Brain microvascular endothelial cell (primary cell): ENCODE measurements around the gene POLD2.
A peak's percentile ranks its signal among the peaks of the same experiment; 100 is the strongest.

Experiments
- DNase-seq: peaks from one replicate; pipeline ENCODE4 v3.0.0-alpha.2; 2020
- H3K27ac ChIP-seq: fragments of 250-450 bp; sonication (Bioruptor Pico); 2 replicates; pipeline ENCODE4 v1.5.1; 2020; ENCODE audit warnings: mild to moderate bottlenecking, moderate library complexity
- H3K27me3 ChIP-seq: fragments of 250-450 bp; sonication (Bioruptor Pico); replicated peaks from 2 replicates; pipeline ENCODE4 v1.5.1; 2020; ENCODE audit warnings: mild to moderate bottlenecking
- H3K36me3 ChIP-seq: fragments of 250-450 bp; sonication (Bioruptor Pico); replicated peaks from 2 replicates; pipeline ENCODE4 v1.5.1; 2020; ENCODE audit warnings: mild to moderate bottlenecking
- H3K4me3 ChIP-seq: 2 replicates; pipeline ENCODE4 v1.5.1; 2011; ENCODE audit warnings: low read depth, mild to moderate bottlenecking, control low read depth, low read length, moderate library complexity
- CTCF ChIP-seq: IDR thresholded peaks from 2 replicates; pipeline ENCODE4 v1.5.1; 2011; ENCODE audit warnings: low read depth, mild to moderate bottlenecking, moderate library complexity, low read length, control low read depth, inconsistent platforms; ENCODE audit errors: missing control alignments
- in situ Hi-C: cut with HindIII; loops from 2 replicates; pipeline ENCODE4 v1.10.0; 2017; ENCODE audit warnings: low sequenced_read_pairs, low pct_ligation_motif_present

The POLD2 gene

GRCh38 chr7:44083796-44084195, 39.6 kb downstream of the POLD2 start:
- Histone ChIP-seq H3K4me3 (no peak overlapping the region), H3K36me3 (peaks cover 4% of the 10 kb centered on the region), H3K27ac (no peak overlapping the region), H3K27me3 (no peaks in the 10 kb centered on the region)
- DNase-seq = no peak
- no peak for TF ChIP-seq CTCF
- in situ Hi-C loops = no loop called here

GRCh38 chr7:44082541-44083207, 40.7 kb downstream of the POLD2 start:
- H3K4me3 ChIP-seq = peak overlapping the region; percentile 74
- no peak for TF ChIP-seq CTCF
- DNase-seq = peak; percentile 99
- peaks cover 9% of the 10 kb centered on the region for H3K36me3 ChIP-seq
- in situ Hi-C loops = no loop called here
- peak overlapping the region; percentile 40 for H3K27ac ChIP-seq
- H3K27me3 ChIP-seq = no peaks in the 10 kb centered on the region

GRCh38 chr7:44081266-44081748, 42.0 kb downstream of the POLD2 start:
- Histone ChIP-seq H3K36me3 (peaks cover 18% of the 10 kb centered on the region), H3K4me3 (peak overlapping the region; percentile 74), H3K27ac (no peak overlapping the region), H3K27me3 (no peaks in the 10 kb centered on the region)
- in situ Hi-C loops = no loop called here
- TF ChIP-seq CTCF = no peak
- DNase-seq = no peak

- Histone ChIP-seq H3K27me3 (no peaks in the 10 kb centered on the region), H3K36me3 (peaks cover 23% of the 10 kb centered on the region), H3K4me3 (no peak overlapping the region), H3K27ac (no peak overlapping the region)
- no peak for DNase-seq
- in situ Hi-C loops = no loop called here
- no peak for TF ChIP-seq CTCF
These were observed 42.6 kb downstream of the POLD2 start for GRCh38 chr7:44080686-44081265.

- H3K36me3 ChIP-seq = peaks cover 23% of the 10 kb centered on the region
- DNase-seq = no peak
- H3K4me3 ChIP-seq = no peak overlapping the region
- no peak for TF ChIP-seq CTCF
- in situ Hi-C loops = no loop called here
- no peaks in the 10 kb centered on the region for H3K27me3 ChIP-seq
- H3K27ac ChIP-seq = no peak overlapping the region
These were observed 43.2 kb downstream of the POLD2 start for GRCh38 chr7:44080118-44080517.
